Left ventricle myocardium superior (tissue), 1 donor: ENCODE measurements around the gene TRAPPC2L. TPM values are rescaled to one million over a fixed set of nuclear protein-coding genes. Genes with fewer than 3 reads are reported as not detected.
"Not testable (repeated sequence)": the region's sequence is repeated elsewhere in the genome, so short reads cannot be mapped to it uniquely, and the experiment has no call there.

Experiments used
- ATAC-seq: fragments of 200-7000 bp; cut with Tn5 transposase; one replicate; pipeline ENCODE4 v1.9.1; 2020; ENCODE audit warnings: mild to moderate bottlenecking, moderate library complexity
- DNase-seq: peaks from one replicate; pipeline ENCODE4 v3.0.0-alpha.2; 2020
- intact Hi-C: fragments of 100-400 bp; cut with micrococcal nuclease; formaldehyde crosslinking; loops from one replicate; pipeline ENCODE4 v1.11.0; 2022
- total RNA-seq: library from RNA; stranded (reverse); fragmentation: NEBNext Ultra II Directional; extraction: Animal tissue kit (Norgen Biotek cat#: 25700); gene quantifications from one replicate; pipeline ENCODE4 v1.2.1, GENCODE V29; 2021
- donor health status: DM: no; HTN: yes; CAD: no; lungs with severe emphysema.

TRAPPC2L gene
- total RNA-seq, 1 donor from 2014 or later = 59.0 TPM

DNA sequence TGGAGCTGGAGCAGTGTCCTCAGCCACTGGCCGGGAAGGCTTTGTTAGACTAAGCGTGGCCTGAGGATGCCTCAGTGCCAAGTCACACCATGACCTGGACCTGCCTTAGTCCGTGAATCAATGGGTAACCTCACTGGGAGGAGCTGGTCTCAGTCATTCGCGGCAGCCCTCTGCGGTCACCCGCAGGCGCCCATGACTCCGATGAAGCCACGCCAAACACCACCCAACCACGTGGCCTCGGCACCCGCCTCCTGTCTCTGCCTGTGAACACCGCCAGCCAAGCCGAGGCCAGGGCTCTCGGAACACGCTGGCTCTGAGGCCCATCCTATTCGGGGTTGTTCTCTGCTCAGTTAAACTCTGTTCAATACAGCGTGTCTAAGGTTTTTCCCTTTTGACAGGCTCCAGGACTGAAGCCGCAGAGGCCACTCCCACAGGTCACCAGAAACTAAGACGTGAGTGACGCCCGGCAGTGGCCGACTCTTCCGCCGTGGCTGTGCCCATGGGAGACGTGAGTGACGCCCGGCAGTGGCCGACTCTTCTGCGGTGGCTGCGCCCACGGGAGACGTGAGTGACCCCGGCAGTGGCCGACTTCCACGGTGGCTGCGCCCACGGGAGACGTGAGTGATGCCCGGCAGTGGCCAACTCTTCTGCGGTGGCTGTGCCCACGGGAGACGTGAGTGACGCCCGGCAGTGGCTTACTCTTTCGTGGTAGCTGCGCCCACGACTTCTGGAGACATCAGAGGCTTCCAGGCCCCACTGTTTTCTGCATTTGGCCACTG lies 26.4 kb downstream of the TRAPPC2L start:
- intact Hi-C loops = no loop called here
- ATAC-seq (no peak), DNase-seq (no peak)

DNA sequence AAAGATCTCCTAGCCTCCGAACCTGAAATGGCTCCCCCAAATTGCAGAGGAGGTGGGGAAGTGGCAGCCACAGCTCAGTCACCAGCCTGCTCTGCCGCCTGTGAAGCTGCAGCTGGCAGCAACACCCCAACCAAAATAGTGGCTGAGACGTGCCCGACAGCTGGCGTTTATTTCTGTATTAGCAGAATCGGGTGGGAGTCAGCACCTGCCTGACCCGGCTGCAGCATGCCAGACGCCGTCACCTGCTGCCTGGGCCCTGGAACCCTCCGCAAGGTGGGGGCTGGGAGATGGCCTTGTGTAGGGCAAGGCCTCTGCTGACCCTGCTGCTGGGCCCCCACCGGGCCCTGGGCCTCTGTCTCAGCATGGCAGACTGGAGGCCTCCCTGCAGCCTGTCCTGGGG lies 27.0 kb downstream of the TRAPPC2L start:
- intact Hi-C loops = no loop called here
- ATAC-seq (no peak), DNase-seq (no peak)

DNA sequence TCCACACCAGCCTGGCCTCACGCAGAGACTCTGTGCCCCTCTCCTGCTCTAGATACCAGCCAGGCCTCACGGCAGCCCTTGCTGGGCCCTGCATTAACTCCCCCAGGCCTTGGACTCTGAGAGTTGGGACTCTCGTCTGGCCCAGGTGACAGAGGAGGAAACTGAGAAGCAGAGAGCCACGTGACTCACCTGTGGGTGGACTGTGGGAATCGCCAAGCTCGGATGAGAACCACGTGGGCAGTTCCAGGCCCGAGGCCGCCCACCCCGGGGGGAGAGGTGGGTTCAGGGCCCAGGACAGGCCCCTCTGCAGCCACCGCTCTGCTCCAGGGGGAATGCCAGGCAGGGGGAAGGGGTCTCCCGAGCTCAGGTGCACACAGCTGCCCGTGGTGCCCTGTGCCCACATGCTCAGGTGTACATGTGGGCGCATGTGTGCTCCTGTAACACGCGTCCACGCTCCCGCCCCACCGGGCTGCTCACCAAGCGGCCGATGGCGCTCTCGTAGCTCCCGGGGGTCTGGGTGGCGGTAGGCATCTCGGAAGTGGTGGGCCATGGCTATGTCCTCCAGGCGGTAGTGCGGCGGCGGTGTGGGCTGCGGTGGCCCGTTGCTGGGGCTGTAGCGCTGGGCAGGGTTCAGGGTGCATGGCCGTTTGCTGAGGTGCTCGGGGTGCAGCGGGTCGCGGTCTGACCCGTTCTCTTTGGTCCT lies 27.8 kb downstream of the TRAPPC2L start:
- no peak for DNase-seq
- ATAC-seq = no peak
- intact Hi-C loops = no loop called here

DNA sequence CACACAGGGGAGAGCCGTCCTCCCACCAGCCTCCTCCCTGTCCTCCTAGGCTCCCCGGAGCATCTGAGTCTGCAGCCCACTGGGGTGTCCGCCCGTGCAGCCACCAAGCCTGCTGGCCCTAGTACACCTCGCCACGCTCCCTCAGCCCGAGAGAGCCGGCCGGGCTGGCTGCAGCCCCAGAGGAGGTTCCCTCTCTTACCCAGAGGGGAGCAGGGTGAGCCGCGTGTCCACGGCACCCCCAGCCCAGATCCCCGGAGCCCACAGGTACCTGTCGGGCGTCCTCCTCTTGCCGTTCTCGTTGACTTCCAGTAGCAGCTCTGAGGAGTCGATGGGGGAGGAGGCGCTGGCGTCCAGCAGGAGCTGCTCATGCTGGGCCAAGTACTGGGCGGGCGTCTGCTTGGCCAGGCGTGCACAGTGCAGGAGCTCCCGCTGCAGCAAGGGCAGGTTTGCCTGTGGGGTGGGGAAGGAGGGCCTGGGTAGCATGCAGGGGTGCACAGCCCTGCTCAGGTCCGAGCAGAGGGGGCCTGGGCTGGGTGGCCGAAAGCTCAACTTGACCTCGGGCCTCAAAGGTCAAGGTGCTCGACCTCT lies 28.9 kb downstream of the TRAPPC2L start:
- intact Hi-C loops = no loop called here
- ATAC-seq (no peak), DNase-seq (no peak)

DNA sequence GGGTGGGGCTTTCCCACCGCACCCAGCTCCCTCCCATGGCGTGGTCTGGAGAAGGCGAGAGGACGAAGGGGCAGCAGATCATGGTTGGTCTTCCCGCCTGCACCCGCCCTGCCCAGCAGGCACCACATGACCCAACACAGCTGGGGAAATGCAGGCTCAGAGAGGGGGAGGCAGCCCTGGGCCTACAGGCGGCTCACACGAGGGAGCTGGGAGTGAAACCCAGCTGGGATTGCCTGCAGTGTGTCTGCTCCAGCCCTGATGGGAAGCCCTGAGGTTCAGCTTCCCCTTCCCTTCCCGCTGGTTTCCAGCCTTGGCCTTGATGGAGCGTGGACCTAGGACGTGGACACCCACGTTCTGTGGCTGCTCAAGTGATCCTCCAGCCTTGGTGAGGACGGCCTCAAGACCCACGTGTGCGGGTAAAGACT lies 29.5 kb downstream of the TRAPPC2L start:
- ATAC-seq = peak; percentile 6
- intact Hi-C loops = no loop called here
- DNase-seq = no peak

DNA sequence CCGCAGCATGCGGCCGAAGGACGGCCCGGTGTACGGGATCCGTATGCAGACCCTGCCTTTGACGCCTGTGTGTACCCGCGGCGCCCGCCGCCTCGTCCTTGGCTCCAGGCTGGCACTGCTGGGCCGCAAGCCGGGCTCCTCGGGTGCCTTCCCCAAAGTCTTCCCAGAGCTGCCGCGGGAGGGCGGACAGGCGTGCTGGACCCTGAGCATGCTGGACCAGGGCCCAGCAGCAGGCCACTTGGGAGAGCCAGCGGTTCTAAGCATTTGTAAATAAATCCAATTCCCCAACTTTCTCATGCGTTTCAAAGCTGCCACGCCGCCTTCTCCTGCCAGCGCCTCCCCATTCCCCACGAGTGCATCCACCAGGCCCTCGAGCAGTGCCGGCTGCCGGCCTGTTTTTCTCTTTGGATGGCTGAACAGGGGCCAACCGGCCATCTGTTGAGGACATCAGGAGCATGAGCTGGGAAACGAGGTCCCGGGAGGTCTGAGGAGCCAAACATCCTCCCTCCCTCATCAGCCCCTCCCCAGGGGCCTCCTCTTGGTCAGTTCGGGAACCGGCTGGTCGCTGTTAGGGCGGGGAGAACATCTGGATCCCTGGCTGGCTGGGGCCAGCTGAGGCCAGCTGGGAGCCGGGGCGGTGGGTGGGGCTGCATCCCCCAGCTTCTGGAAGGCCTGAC lies 30.1 kb downstream of the TRAPPC2L start:
- DNase-seq (peak; percentile 94), ATAC-seq (peak; percentile 88)
- intact Hi-C loops = no loop called here

DNA sequence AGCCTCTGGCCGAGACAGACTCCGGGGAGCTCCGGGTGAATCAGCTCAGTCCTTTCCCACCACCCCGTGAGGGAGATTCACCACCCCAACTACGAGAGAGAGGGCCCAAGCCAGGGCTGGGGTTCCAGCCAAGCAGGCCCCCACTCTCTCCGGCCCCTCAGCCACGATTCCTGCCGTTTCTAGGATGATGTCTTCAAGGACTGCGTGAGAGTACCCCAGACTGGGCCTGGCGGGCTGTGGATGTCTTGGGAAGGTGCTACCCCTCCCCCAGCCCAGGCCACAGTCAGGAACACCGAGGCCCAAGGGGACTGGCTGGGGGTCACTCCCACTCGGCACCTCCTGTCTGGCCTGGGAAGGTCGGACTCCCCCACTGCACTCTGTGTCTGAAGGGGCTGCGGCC lies 31.1 kb downstream of the TRAPPC2L start:
- no peak for ATAC-seq
- intact Hi-C loops = no loop called here
- no peak for DNase-seq

DNA sequence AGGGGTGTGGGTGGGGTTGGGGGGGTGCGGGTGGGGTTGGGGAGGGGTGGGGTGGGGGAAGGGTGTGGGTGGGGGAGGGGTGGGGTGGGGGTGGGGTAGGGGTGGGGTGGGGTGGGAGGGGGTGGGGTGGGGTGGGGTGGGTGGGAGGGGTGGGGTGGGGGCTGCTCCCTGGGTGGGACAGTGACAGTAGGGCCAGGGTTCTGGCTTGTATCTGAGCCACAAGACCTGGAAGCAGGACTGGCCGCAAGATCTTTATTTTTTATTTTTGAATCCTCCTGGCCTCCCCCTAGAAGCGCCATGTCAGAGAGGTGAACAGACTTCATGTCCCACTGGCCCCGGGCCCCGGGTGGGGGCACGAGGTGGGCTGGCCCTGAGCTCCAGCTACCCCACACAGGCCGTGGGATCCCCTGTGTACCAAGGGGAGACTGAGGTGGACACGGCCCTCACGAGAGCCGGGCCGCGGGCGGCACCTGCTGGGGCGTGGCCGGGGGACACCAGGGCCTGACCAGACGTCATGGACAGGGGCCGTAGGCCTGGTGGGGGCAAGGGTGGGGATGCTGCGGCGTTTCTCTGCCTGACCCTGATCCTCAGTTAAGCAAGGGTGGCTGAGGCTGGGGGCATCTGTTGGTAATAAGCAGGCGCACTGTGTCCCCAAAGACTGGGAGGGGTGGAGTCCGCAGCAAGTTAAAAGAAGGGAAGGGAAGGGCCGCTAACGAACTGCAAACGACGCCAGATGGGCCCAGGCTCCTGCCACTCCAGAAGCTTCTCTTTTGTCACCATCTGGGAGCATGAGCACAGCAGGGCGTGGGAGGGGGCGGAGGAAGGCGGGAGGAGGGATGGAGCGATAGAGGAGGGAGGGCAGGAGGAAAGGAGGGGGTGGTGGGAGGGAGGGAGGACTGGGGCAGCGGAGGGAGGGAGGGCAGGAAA lies 31.8 kb downstream of the TRAPPC2L start:
- DNase-seq (peak; percentile 79), ATAC-seq (peak; percentile 28)
- intact Hi-C loops = no loop called here

DNA sequence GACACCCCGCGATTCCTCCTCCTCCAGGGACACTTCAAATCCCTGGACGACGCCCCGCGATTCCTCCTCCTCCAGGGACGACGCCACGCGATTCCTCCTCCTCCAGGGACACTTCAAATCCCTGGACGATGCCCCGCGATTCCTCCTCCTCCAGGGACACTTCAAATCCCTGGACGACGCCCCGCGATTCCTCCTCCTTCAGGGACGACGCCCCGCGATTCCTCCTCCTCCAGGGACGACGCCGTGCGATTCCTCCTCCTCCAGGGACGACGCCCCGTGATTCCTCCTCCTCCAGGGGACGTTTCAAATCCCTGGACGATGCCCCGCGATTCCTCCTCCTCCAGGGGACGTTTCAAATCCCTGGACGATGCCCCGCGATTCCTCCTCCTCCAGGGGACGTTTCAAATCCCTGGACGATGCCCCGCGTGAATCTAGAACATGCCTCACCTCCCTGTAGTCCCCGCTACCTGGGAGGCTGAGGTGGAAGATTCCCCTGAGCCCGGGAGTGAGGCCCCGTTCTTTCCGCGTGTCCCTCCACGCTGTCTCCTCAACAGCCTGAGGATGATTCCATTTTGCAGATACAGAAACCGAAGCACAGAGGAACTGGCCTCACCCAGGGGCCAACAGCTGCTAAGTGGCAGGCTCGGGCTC lies 32.9 kb downstream of the TRAPPC2L start:
- ATAC-seq, DNase-seq, intact Hi-C loops: not testable (repeated sequence)

DNA sequence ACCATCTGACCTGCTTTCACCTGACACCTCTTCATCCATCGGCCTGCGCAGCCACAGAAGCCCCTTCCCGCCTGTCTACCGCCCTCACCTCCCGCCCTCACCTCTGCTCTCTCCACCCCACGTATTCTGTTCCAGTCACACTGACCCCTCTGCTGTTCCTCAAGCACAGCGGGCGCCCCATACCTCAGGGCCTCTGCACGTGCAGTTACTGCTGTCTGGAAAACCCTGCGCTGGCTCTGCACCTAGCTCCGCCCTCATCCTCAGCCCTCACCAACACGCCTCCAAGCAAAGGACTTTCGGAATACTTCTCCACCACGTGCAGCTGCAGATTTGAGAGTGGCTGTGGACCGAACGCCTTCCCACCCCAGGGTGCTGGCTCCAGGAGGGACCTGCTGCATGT lies 34.2 kb downstream of the TRAPPC2L start:
- no peak for ATAC-seq
- intact Hi-C loops = no loop called here

DNA sequence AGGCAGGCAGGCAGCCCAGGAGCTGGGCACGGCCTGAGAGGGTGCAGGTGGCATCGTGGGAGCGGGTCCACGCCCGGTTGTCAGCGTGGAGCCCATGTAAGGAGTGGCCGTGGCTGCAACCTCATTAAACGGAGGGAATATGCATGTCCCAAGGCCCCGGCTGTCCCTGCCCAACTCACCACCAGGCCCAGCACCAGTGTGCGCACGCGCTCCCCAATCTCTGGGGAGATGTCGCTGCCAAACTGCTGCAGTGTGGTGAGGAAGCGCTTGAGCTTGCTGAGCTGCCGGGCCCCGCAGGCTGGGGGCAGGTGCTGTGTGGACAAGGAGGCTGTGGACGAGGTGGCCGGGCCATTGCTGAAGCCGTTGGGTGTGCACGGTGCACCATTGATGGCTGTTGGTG lies 35.1 kb downstream of the TRAPPC2L start:
- intact Hi-C loops = no loop called here
- DNase-seq = peak; percentile 39

More for the DNA sequence above, 34.2 kb downstream of the TRAPPC2L start:
- DNase-seq = no peak

DNA sequence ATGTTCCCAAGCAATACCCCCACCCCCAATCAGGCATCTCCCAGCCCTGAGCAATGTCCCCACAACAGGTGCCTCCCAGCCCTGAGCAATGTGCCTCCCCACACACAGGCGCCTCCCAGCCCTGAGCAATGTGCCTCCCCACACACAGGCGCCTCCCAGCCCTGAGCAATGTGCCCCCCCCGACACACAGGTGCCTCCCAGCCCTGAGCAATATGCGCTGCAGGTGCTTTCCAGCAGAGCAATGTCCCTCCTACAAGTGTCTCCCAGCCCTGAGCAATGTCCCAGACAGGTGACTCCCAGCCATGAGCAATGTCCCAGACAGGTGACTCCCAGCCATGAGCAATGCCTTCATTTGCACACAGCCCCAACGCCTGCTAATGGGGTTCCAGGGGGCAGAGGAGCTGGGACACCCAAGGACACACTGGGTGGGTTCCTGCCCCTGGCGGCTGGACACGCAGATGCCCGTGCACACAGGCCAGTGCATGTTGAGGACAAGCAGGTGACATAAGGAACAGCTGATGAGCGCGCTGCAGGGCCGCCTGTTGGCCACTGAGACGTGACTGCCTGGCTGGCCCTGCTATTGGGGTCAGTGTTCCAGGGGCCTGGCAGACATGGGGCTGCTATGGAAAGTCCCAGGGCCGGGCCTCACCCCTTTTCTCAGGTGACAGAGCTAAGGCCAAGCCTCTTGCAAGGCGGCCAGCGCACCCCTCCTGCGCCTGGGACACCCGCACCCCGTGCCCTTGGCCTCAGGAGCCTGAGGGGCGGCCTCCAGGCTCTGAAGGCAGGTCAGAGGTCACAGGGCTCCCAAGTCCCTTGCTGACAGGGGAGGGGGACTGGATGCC lies 36.4 kb downstream of the TRAPPC2L start:
- ATAC-seq = no peak
- intact Hi-C loops = no loop called here
- DNase-seq = no peak

More for the DNA sequence above, 35.1 kb downstream of the TRAPPC2L start:
- no peak for ATAC-seq

DNA sequence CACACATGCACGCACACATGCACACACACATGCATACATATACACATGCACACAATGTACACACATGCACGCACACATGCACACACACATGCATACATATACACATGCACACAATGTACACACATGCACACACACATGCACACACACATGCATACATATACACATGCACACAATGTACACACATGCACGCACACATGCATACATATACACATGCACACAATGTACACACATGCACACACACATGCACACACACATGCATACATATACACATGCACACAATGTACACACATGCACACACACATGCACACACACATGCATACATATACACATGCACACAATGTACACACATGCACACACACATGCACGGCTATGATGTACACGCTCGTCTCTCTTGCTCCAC lies 37.3 kb downstream of the TRAPPC2L start:
- ATAC-seq, DNase-seq, intact Hi-C loops: not testable (repeated sequence)

DNA sequence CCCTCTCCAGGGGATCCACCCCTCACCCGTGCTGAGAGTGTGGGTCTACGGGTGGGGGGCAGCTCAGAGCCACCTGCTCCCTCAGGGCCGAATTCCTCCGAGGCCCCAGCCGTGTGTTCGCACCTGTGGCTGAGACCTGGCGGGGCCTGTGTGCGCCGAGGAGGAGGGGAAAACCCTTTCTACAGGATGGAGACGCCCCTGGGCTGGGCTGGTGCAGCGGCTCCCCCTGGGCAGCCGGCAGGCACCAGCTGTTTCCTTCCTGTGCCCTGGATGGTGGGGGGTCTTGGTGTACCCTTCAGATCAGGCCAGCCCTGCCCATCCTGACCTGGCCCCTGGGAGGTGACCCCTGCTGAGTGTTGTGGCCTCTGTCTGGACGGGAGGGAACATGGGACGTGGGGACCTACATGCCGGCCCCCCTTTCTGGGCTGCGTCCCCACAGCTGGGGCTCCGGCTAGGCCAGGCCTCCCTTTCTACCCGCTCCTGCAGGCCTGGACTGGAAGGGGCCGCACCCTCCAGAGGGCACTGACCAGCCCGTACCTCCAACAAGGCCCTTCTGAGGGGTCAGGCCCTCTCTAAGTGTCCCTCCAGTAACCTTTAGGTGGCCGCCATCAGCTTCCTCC lies 37.9 kb downstream of the TRAPPC2L start:
- ATAC-seq = no peak
- intact Hi-C loops = no loop called here
- no peak for DNase-seq

DNA sequence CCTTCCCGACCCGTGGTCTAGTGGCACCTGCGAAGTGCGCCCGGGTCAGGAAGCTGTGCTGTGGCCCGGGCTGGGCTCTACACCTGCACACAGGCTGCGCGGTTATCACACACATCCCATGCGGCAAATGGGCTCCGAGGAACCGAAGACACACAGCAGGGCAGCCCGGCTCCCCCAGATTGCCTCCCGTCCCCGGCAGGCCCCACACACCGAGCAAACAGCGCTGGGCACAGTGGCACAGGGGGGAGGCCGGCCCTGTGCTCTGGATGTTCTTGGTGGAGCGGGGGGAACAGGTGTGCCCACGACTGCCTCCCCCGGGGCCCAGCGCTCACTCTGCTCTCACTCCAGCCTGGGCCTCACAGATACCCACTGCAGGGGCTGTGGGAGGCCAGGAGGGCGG lies 38.4 kb downstream of the TRAPPC2L start:
- intact Hi-C loops = no loop called here
- no peak for DNase-seq
- no peak for ATAC-seq

DNA sequence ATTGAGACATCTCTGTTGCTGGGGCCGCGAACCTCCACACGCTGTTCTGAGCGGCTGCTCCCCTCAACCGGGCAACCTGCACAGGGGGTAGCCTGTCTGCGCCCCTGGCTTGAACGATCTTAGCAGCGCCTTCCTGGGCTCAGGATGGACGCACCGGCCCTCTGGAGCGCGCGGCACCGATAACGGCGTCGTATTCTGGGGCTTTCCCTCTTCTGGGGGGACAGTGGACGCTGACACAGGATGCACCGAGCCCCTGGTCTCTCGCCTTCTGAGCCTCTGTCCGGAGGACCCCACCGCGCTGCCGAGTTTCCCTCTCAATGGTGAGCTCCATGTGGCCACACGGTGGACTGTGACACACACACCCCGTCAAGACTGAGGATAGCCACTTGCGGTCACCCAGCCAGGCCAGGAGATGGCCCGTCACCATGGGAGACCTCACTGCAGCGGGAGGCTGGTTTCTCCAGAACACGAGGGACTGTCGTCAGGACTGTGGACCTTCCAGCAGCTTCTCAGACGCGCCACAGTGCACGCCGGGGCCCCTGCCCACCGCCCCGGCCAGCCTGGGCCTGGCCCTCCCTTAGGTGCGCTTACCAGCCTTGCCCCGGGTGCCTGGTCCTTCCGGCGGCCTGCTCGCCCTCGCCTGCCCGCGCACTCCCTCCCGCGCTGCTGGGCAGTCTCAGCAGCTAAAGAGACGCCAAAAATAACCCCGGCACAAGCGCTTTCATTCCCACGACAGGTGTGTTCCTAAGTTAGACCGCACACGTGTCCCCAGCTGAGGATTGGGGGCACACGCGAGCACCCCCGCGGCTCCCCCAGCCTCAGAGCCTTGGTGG lies 39.5 kb downstream of the TRAPPC2L start:
- intact Hi-C loops = no loop called here
- ATAC-seq = peak; percentile 25

More for the DNA sequence above, 39.5 kb downstream of the TRAPPC2L start:
- peak; percentile 30 for DNase-seq
